ENCODE data around the gene NUP88. TPM values are rescaled to one million over a fixed set of nuclear protein-coding genes. Genes with fewer than 3 reads are reported as not detected.
"Not testable (repeated sequence)": the region's sequence is repeated elsewhere in the genome, so short reads cannot be mapped to it uniquely, and the experiment has no call there.

Gene NUP88
- polyA plus RNA-seq, 1 donor from 2014 or later = 86.5 TPM

- no peaks in the 10 kb centered on the region for H3K27me3 ChIP-seq (ENCODE audit: insufficient read depth, low read depth, low read length)
- H3K4me2 ChIP-seq (ENCODE audit: low read length) = no peak overlapping the region
- no peaks in the 10 kb centered on the region for H4K20me1 ChIP-seq (ENCODE audit: insufficient read depth)
- peaks cover 12% of the 10 kb centered on the region for H3K79me2 ChIP-seq (replicated peaks; ENCODE audit: insufficient read depth, low read length)
- H3K27ac ChIP-seq (ENCODE audit: low read length) = no peak overlapping the region
- no peak overlapping the region for H3K9ac ChIP-seq (ENCODE audit: low read length)
- TF ChIP-seq EZH2 (IDR thresholded peaks at IDR 0.05; ENCODE audit: borderline replicate concordance, insufficient read depth, low read length, poor library complexity, severe bottlenecking) (no peak), TAF1 (IDR thresholded peaks at IDR 0.05; ENCODE audit: low read depth) (no peak)
- H2AFZ ChIP-seq (ENCODE audit: low read depth, low read length) = no peak overlapping the region
- H3K4me3 ChIP-seq (ENCODE audit: low read length) = no peak overlapping the region
- H3K36me3 ChIP-seq (ENCODE audit: insufficient read depth, low read length) = peaks cover 15% of the 10 kb centered on the region
- H3K9me3 ChIP-seq (ENCODE audit: low read length) = no peaks in the 10 kb centered on the region
- H3F3A ChIP-seq (ENCODE audit: insufficient read depth, low read length, poor library complexity, severe bottlenecking) = no peaks in the 10 kb centered on the region
- H3K9me2 ChIP-seq (ENCODE audit: insufficient read depth, low read length) = no peaks in the 10 kb centered on the region
Measured at GRCh38 chr17:5431949-5432556, 12.6 kb upstream of the NUP88 start.

GRCh38 chr17:5431234-5431633 is 11.8 kb upstream of the NUP88 start:
- H3K27me3 ChIP-seq (ENCODE audit: insufficient read depth, low read depth, low read length); H3K9ac ChIP-seq (ENCODE audit: low read length); H3K27ac ChIP-seq (ENCODE audit: low read length); H3K4me2 ChIP-seq (ENCODE audit: low read length); H3K9me3 ChIP-seq (ENCODE audit: low read length); H3K79me2 ChIP-seq (replicated peaks; ENCODE audit: insufficient read depth, low read length); H3K9me2 ChIP-seq (ENCODE audit: insufficient read depth, low read length); H3F3A ChIP-seq (ENCODE audit: insufficient read depth, low read length, poor library complexity, severe bottlenecking); H3K4me3 ChIP-seq (ENCODE audit: low read length); H2AFZ ChIP-seq (ENCODE audit: low read depth, low read length); H4K20me1 ChIP-seq (ENCODE audit: insufficient read depth): not testable (repeated sequence)
- H3K36me3 ChIP-seq (ENCODE audit: insufficient read depth, low read length) = peaks cover 15% of the 10 kb centered on the region

GRCh38 chr17:5430413-5430999 is 11.0 kb upstream of the NUP88 start:
- H3F3A ChIP-seq (ENCODE audit: insufficient read depth, low read length, poor library complexity, severe bottlenecking) = no peaks in the 10 kb centered on the region
- no peak overlapping the region for H3K9ac ChIP-seq (ENCODE audit: low read length)
- no peaks in the 10 kb centered on the region for H3K27me3 ChIP-seq (ENCODE audit: insufficient read depth, low read depth, low read length)
- peaks cover 8% of the 10 kb centered on the region for H3K79me2 ChIP-seq (replicated peaks; ENCODE audit: insufficient read depth, low read length)
- H3K4me3 ChIP-seq (ENCODE audit: low read length) = no peak overlapping the region
- no peaks in the 10 kb centered on the region for H4K20me1 ChIP-seq (ENCODE audit: insufficient read depth)
- H3K36me3 ChIP-seq (ENCODE audit: insufficient read depth, low read length) = peaks cover 15% of the 10 kb centered on the region
- no peaks in the 10 kb centered on the region for H3K9me3 ChIP-seq (ENCODE audit: low read length)
- H3K4me2 ChIP-seq (ENCODE audit: low read length) = no peak overlapping the region
- H3K9me2 ChIP-seq (ENCODE audit: insufficient read depth, low read length) = no peaks in the 10 kb centered on the region
- H2AFZ ChIP-seq (ENCODE audit: low read depth, low read length) = no peak overlapping the region
- TF ChIP-seq TAF1 (IDR thresholded peaks at IDR 0.05; ENCODE audit: low read depth) = no peak
- no peak for TF ChIP-seq POLR2AphosphoS5 (IDR thresholded peaks at IDR 0.05)
- no peak for TF ChIP-seq MXI1 (conservative IDR thresholded peaks at IDR 0.05; ENCODE audit: poor library complexity, severe bottlenecking)
- no peak for TF ChIP-seq SMC3 (conservative IDR thresholded peaks at IDR 0.05; ENCODE audit: poor library complexity)
- TF ChIP-seq RAD21 (conservative IDR thresholded peaks at IDR 0.05) = no peak
- no peak for TF ChIP-seq CTCF (IDR thresholded peaks at IDR 0.05; ENCODE audit: poor library complexity, severe bottlenecking)
- TF ChIP-seq EZH2 (IDR thresholded peaks at IDR 0.05; ENCODE audit: borderline replicate concordance, insufficient read depth, low read length, poor library complexity, severe bottlenecking) = no peak
- no peak for TF ChIP-seq EP300 (conservative IDR thresholded peaks at IDR 0.05; ENCODE audit: poor library complexity, severe bottlenecking)
- no peak for TF ChIP-seq REST (IDR thresholded peaks at IDR 0.05; ENCODE audit: borderline replicate concordance)
- H3K27ac ChIP-seq (ENCODE audit: low read length) = no peak overlapping the region
